Spleen (tissue), 13 donors: Measurements from ENCODE around the gene ZNF283. TPM values are rescaled to one million over a fixed set of nuclear protein-coding genes. Genes with fewer than 3 reads are reported as not detected.

ENCODE experiments used
- DNase-seq: peaks from one replicate; pipeline ENCODE4 v3.0.0-alpha.2; 2020
- H3K27ac ChIP-seq, 8 donors: fragments of 200-600 bp; sonication (generic) in 7 of 8; 1 replicate in 4 of 8; 2 replicates in 4 of 8; pipeline versions ENCODE4 v1.5.0 to v1.8.0; 2016 to 2021; ENCODE audit warnings: inconsistent platforms in 4 of 8, mild to moderate bottlenecking in 4 of 8, moderate library complexity in 1 of 8
- H3K27me3 ChIP-seq, 7 donors: fragments of 200-600 bp; sonication (generic) in 6 of 7; replicated peaks in 1 of 7; 1 replicate in 4 of 7; 2 replicates in 3 of 7; pipeline versions ENCODE4 v1.5.0 to v1.8.0; 2016 to 2021; ENCODE audit warnings: inconsistent platforms in 3 of 7, mild to moderate bottlenecking in 1 of 7
- H3K36me3 ChIP-seq, 6 donors: fragments of 200-600 bp; sonication (generic) in 5 of 6; 1 replicate in 4 of 6; 2 replicates in 2 of 6; pipeline versions ENCODE4 v1.5.0 to v1.8.0; 2016 to 2021; ENCODE audit warnings: inconsistent platforms in 2 of 6
- H3K4me1 ChIP-seq, 6 donors: fragments of 200-600 bp; sonication (generic) in 5 of 6; 1 replicate in 3 of 6; 2 replicates in 3 of 6; pipeline versions ENCODE4 v1.5.0 to v1.8.0; 2016 to 2021; ENCODE audit warnings: inconsistent platforms in 3 of 6
- H3K4me3 ChIP-seq, 8 donors: fragments of 200-600 bp; sonication (generic) in 7 of 8; 1 replicate in 4 of 8; 2 replicates in 4 of 8; pipeline versions ENCODE4 v1.5.0 to v1.8.0; 2016 to 2021; ENCODE audit warnings: inconsistent platforms in 4 of 8, mild to moderate bottlenecking in 4 of 8, moderate library complexity in 2 of 8
- H3K9me3 ChIP-seq, 8 donors: fragments of 200-600 bp; sonication (generic) in 7 of 8; 1 replicate in 4 of 8; 2 replicates in 4 of 8; pipeline versions ENCODE4 v1.5.0 to v1.8.0; 2016 to 2021; ENCODE audit warnings: inconsistent platforms in 4 of 8
- POLR2A ChIP-seq, 3 donors: fragments of 450-650 bp; IDR thresholded peaks; one replicate each; pipeline ENCODE4 v1.5.1; 2017; ENCODE audit warnings: antibody characterized with exemption in 3 of 3, mild to moderate bottlenecking in 1 of 3
- POLR2AphosphoS5 ChIP-seq, 3 donors: sonication (generic); formaldehyde crosslinking; IDR thresholded peaks; one replicate each; pipeline ENCODE4 v1.5.1; 2017; ENCODE audit warnings: antibody characterized with exemption in 3 of 3
- WGBS, 5 donors: extraction: QIAGEN DNeasy Blood & Tissue Kit in 3 of 5; methylation state at CpG; one replicate each; pipeline versions ENCODE4 v1.1.5 to v1.1.7; 2013 to 2018; 5-methylcytosine and 5-hydroxymethylcytosine counted together
- intact Hi-C: fragments of 100-400 bp; cut with DNase I; formaldehyde crosslinking; loops from one replicate; pipeline ENCODE4 v1.15.0; 2023; ENCODE audit warnings: low total_unique reads
- long read RNA-seq, 2 donors: transcript quantifications; one replicate each; lab custom pipeline, GENCODE V29; 2026
- polyA plus RNA-seq, 3 donors: library from polyadenylated mRNA; stranded (reverse); fragments of 200-250 nt; gene quantifications; one replicate each; pipeline ENCODE4 v1.2.1, GENCODE V29; 2013
- total RNA-seq, 7 donors: library from RNA; depleted of rRNA in 3 of 7; stranded (reverse); fragments of >200 nt in 3 of 7; fragmentation: NEBNext Ultra II Directional in 4 of 7; extraction: Animal tissue kit (Norgen Biotek cat#: 25700) in 4 of 7; gene quantifications; one replicate each; pipeline versions ENCODE4 v1.1.0 to v1.2.1, GENCODE V29; 2016 to 2021
- TF ChIP-seq, protein P1 (sequence below), 11 experiments: fragments of 200-600 bp in 7 of 11; fragments of 450-650 bp in 4 of 11; sonication (generic) in 4 of 11; IDR thresholded peaks in 8 of 11; conservative IDR thresholded peaks in 3 of 11; 1 replicate in 7 of 11; 2 replicates in 4 of 11; pipeline versions ENCODE4 v1.4.0 to v1.8.0; 2016 to 2021; ENCODE audit warnings: antibody characterized with exemption in 11 of 11, inconsistent platforms in 4 of 11, mild to moderate bottlenecking in 1 of 11
- donor health status: healthy with polysubstance abuse.
- donor health status: DM: no; HTN: no; CAD: no; lungs with moderate emphysema.
- donor health status: DM: no; HTN: no; CAD: no.
- donor health status: Bipolar disorder and iron deficiency.
- donor health status: healthy.
- donor health status: DM: no; HTN: no; CAD: no.
- donor health status: DM: yes; HTN: yes; CAD: no.

Gene ZNF283
- total RNA-seq, result 10 to 100 TPM in 6 of 7 donors, 1 to 10 TPM in 1; 6.0 to 15.6 (median 11.9) TPM
- polyA plus RNA-seq, result 1 to 10 TPM; 1.1 to 3.0 (median 1.1) TPM
- long read RNA-seq, donor 1, result 0 reads
- long read RNA-seq, donor 2, result 0 reads

DNA sequence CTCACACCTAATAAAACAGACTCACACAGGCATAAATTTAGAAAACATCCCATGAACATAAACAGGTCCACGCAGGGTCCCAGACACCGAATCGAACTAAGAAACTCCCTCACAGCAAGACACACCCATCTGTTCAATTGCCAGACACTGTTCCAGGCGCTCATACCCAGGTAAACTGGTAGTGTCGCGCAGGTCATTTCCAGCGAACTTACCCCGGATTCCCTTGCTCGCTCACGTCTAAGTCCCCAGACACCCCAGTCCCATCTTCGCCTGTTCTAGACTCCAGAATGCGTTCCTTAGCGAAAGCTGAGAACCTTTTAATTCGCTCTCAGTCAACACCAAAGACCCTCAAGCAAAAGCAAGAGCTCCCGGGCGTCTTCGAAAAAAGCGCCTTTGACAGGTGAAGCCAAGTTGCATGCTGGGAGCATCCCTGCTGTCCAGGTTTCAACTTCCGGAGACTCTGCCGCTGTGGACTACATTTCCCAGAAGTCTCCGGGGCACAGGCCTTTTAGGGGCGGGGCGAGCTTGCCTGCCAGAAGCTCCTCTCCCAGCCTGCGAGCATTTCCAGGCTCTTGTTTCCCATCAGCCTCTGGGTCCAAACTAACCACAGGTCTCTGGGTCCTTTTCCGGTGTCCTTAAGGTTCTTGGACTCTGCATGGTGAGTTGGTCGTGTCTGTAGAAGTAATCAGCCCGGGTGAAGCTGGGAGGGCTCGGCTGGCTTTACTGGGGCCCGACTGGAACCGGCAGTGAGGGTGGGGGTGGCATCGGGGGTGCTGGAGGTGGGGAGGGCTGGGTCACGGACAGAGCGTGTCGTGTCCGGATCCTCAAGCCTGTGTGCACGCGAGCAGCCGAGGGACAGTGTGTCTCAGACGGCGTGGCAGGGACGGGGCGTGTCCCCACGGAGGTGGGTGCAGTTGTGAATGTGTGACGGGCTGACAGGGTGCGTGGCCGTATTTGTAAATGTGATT, at the start of gene ZNF283:
TSS of gene ZNF283 (plus strand) at position 535 of the 968 bp plus-strand sequence. CDS start 6,184 bp downstream, outside the sequence.
- peaks cover 3 to 21% (median 9%) of the 10 kb centered on the region in 6 donors for H3K4me1 ChIP-seq
- peak; percentile 93 for DNase-seq
- peak within 1 kb of the TSS in 7 of 8 donors; percentile 18 to 84 (median 69) for H3K27ac ChIP-seq
- peaks cover 3 to 40% (median 33%) of the 10 kb centered on the region in 6 donors for H3K36me3 ChIP-seq
- peaks cover 0 to 22% (median 12%) of the 10 kb centered on the region in 8 donors for H3K9me3 ChIP-seq
- H3K4me3 ChIP-seq, result peak within 1 kb of the TSS; percentile 56 to 74 (median 63)
- TF ChIP-seq POLR2AphosphoS5 (IDR thresholded peaks at IDR 0.05) (peak; percentile 50 to 70 (median 69)), POLR2A (IDR thresholded peaks at IDR 0.05) (no peak)
- TF ChIP-seq, protein P1, sequence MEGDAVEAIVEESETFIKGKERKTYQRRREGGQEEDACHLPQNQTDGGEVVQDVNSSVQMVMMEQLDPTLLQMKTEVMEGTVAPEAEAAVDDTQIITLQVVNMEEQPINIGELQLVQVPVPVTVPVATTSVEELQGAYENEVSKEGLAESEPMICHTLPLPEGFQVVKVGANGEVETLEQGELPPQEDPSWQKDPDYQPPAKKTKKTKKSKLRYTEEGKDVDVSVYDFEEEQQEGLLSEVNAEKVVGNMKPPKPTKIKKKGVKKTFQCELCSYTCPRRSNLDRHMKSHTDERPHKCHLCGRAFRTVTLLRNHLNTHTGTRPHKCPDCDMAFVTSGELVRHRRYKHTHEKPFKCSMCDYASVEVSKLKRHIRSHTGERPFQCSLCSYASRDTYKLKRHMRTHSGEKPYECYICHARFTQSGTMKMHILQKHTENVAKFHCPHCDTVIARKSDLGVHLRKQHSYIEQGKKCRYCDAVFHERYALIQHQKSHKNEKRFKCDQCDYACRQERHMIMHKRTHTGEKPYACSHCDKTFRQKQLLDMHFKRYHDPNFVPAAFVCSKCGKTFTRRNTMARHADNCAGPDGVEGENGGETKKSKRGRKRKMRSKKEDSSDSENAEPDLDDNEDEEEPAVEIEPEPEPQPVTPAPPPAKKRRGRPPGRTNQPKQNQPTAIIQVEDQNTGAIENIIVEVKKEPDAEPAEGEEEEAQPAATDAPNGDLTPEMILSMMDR (IDR thresholded peaks at IDR 0.05 in 8 of 11, conservative IDR thresholded peaks at IDR 0.05 in 3 of 11), result no peak
- intact Hi-C loops, result no loop called here
- 6 to 11% (median 8%) methylated on average over 37 to 46 of the region's 46 CpGs for WGBS, 5 donors
- peaks cover 0 to 3% (median 0%) of the 10 kb centered on the region in 7 donors for H3K27me3 ChIP-seq

DNA sequence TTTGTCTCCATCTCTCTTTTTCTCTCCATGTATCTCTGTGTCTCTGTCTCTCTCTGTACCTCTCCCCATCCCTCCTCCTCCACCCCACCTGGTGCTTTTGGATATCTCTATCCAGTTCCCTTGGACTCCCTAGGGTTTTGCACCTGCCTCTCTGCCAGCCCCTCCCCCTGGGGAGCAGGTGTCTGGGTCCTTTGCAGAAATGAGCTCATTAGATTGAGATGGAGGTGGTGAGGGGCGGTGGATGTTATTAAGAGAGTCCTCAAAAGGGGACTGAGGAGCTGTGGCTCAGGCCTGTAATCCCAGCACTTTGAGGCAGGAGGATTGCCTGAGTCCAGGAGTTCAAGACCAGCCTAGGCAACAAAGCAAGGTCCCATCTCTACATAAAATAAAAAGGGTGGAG, 48.5 kb upstream of the ZNF283 start:
- WGBS, 5 donors, result 49 to 78% (median 68%) methylated on average over 1 of the region's 1 CpG
- peaks cover 0 to 19% (median 0%) of the 10 kb centered on the region in 6 donors for H3K36me3 ChIP-seq
- intact Hi-C loops, result no loop called here
- H3K27ac ChIP-seq, result peak overlapping the region; percentile 14 to 87 (median 74)
- peaks cover 15 to 98% (median 72%) of the 10 kb centered on the region in 6 donors for H3K4me1 ChIP-seq
- peak overlapping the region in 6 of 8 donors; percentile 9 to 73 (median 40) for H3K4me3 ChIP-seq
- no peak for DNase-seq
- H3K27me3 ChIP-seq, result peaks cover 0 to 7% (median 0%) of the 10 kb centered on the region in 7 donors
- H3K9me3 ChIP-seq, result no peaks in the 10 kb centered on the region
- TF ChIP-seq, protein P1 (IDR thresholded peaks at IDR 0.05 in 8 of 11, conservative IDR thresholded peaks at IDR 0.05 in 3 of 11), result no peak
- no peak for TF ChIP-seq POLR2AphosphoS5 (IDR thresholded peaks at IDR 0.05)
- no peak for TF ChIP-seq POLR2A (IDR thresholded peaks at IDR 0.05)

DNA sequence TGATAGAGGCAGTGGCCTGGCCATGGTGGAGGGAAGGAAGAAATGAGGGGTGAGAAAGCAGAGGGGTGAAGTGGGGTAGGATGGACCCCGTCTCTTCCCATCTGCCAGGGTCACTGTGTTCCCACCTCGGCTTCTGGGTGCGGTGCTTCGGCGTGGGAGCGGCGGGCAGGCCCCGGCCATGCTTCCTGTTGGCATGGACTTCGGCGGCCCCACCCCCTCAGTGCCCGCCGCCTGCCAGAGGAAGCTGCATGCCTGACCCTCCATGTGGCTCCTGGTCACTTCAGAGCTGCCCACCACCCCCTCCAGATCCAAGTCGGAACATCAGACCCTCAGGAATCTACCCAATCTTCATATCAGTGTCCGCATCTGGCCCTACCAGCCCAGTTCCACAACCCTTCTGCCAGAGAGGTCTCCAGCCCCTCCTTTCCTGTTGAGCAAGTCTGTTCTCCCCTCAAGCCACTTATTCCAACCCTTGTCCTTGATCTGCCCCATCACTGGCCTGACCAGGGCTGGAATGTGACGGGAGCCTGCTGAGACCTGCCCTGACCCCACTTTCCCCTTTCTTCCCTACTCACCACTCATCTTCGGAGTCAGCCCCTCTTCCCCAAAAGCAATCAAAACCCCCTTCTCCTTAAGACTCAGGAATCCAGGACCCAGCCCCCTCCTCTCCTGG, 47.8 kb upstream of the ZNF283 start:
- Histone ChIP-seq H3K4me1 (peaks cover 15 to 98% (median 71%) of the 10 kb centered on the region in 6 donors), H3K9me3 (no peaks in the 10 kb centered on the region), H3K27ac (peak overlapping the region; percentile 14 to 87 (median 74)), H3K36me3 (peaks cover 0 to 13% (median 0%) of the 10 kb centered on the region in 6 donors), H3K4me3 (peak overlapping the region; percentile 2 to 73 (median 34)), H3K27me3 (peaks cover 0 to 7% (median 0%) of the 10 kb centered on the region in 7 donors)
- 20 to 27% (median 24%) methylated on average over 12 to 16 of the region's 16 CpGs for WGBS, 5 donors
- intact Hi-C loops, result no loop called here
- DNase-seq, result peak; percentile 86
- TF ChIP-seq POLR2AphosphoS5 (IDR thresholded peaks at IDR 0.05), result peak in 2 of 3 donors; percentile 60 to 76
- TF ChIP-seq, protein P1 (IDR thresholded peaks at IDR 0.05 in 8 of 11, conservative IDR thresholded peaks at IDR 0.05 in 3 of 11), result no peak
- no peak for TF ChIP-seq POLR2A (IDR thresholded peaks at IDR 0.05)
